Adrenal gland (tissue), 5 donors: Measurements from ENCODE around the gene RALB.
"Not testable (repeated sequence)": the region's sequence is repeated elsewhere in the genome, so short reads cannot be mapped to it uniquely, and the experiment has no call there.

Source experiments
- CTCF ChIP-seq, 6 experiments: fragments of 450-650 bp in 4 of 6; fragments of 200-600 bp in 2 of 6; sonication (generic) in 1 of 6; IDR thresholded peaks; 1 replicate in 5 of 6; 2 replicates in 1 of 6; pipeline versions ENCODE4 v1.5.1 to v1.8.0; 2016 to 2021; ENCODE audit warnings: antibody characterized with exemption in 6 of 6, mild to moderate bottlenecking in 2 of 6, moderate library complexity in 1 of 6
- POLR2A ChIP-seq, 2 donors: fragments of 450-650 bp; IDR thresholded peaks; one replicate each; pipeline ENCODE4 v1.6.1; 2017; ENCODE audit warnings: antibody characterized with exemption in 2 of 2, mild to moderate bottlenecking in 2 of 2, moderate library complexity in 1 of 2
- donor health status: DM: no; HTN: no; CAD: no.

- TF ChIP-seq POLR2A, CTCF (IDR thresholded peaks at IDR 0.05): not testable (repeated sequence)
Observed at GRCh38 chr2:120259939-120260338, 7.3 kb downstream of the RALB start.
